ENCODE measurements around the gene PPIL1. TPM values are rescaled to one million over a fixed set of nuclear protein-coding genes. Genes with fewer than 3 reads are reported as not detected.

The PPIL1 gene
- total and polyA plus RNA-seq, 2 of the 8 experiments (the other 6 are each of a cell fraction or from before 2014, with no cell fraction given): 83.7 to 86.5 TPM

- CTCF ChIA-PET (ENCODE audit: partially characterized antibody): interaction anchor here (0.6 to 11.4 kb wide), 13 partner anchors 18 to 201 kb away, joined by 3 to 154 read pairs (median 5); partner anchors contain the start of gene PPIL1
- H2BK20ac ChIP-seq (ENCODE audit: low read length): no peak overlapping the region
- no peak for FAIRE-seq
- TF ChIP-seq ATF3 (IDR thresholded peaks at IDR 0.05; ENCODE audit: insufficient read depth, low read depth, low read length) (no peak), BACH1 (IDR thresholded peaks at IDR 0.05; ENCODE audit: low read length) (no peak), SIX5 (IDR thresholded peaks at IDR 0.05; ENCODE audit: low read depth, low read length) (no peak), EZH2 (IDR thresholded peaks at IDR 0.05; ENCODE audit: low read depth, low read length, severe bottlenecking) (no peak)
These were observed 65.4 kb downstream of the PPIL1 start for GRCh38 chr6:36809156-36809555.

More at GRCh38 chr6:36809156-36809555, 65.4 kb downstream of the PPIL1 start:
- no peak overlapping the region for H2AK5ac ChIP-seq (ENCODE audit: low read depth, low read length)
- H3K56ac ChIP-seq (replicated peaks; ENCODE audit: insufficient read length, low read depth, low read length): no peak overlapping the region
- 90% methylated on average over 6 of the region's 6 CpGs; no CpG with 5 or more reads in 1 of the 2 experiments for WGBS, 2 experiments (ENCODE audit: extremely low coverage in 1 of 2, insufficient coverage in 1 of 2, insufficient read length in 1 of 2, insufficient replicate concordance in 2 of 2, low coverage in 1 of 2, low lambda C conversion rate in 2 of 2, missing lambda C conversion rate in 1 of 2)
- H2BK15ac ChIP-seq (ENCODE audit: low read length): no peak overlapping the region
- no peak overlapping the region for H3K18ac ChIP-seq (ENCODE audit: extremely low read depth, low read length)
- H3K9me3 ChIP-seq (ENCODE audit: insufficient read depth in 2 of 2, low read depth in 1 of 2, low read length in 1 of 2): no peaks in the 10 kb centered on the region
- H3K23me2 ChIP-seq (ENCODE audit: low read depth, low read length): no peaks in the 10 kb centered on the region
- H2BK5ac ChIP-seq (ENCODE audit: low read depth, low read length): no peak overlapping the region
- H3K4ac ChIP-seq (replicated peaks; ENCODE audit: insufficient read length, low read depth, low read length): no peak overlapping the region
- no peak overlapping the region for H4K5ac ChIP-seq (ENCODE audit: insufficient read length, low read depth, low read length)
- H3K27ac ChIP-seq (ENCODE audit: low read depth, low read length): no peak overlapping the region
- H3K4me1 ChIP-seq (replicated peaks in 1 of 4; ENCODE audit: control insufficient read depth in 3 of 4, insufficient read depth in 4 of 4, low read length in 3 of 4): peaks cover 3 to 20% (median 4%) of the 10 kb centered on the region in 4 experiments; a peak in 4 of 7 replicates
- H3K9ac ChIP-seq (replicated peaks in 1 of 4; ENCODE audit: extremely low read depth in 1 of 4, low read depth in 3 of 4, low read length in 3 of 4): no peak overlapping the region
- no peak overlapping the region for H3K23ac ChIP-seq (ENCODE audit: insufficient read length)
- POLR2A ChIA-PET (ENCODE audit: partially characterized antibody): interaction anchor here (1.2 to 3.3 kb wide), 3 partner anchors 15 to 40 kb away, joined by 4 to 12 read pairs (median 4); no protein-coding TSS in a partner anchor
- no peak overlapping the region for H3K4me3 ChIP-seq (ENCODE audit: extremely low read depth in 1 of 4, insufficient read depth in 2 of 4, low read depth in 3 of 4, low read length in 4 of 4)
- H2AFZ ChIP-seq (ENCODE audit: low read length): no peak overlapping the region
- no peaks in the 10 kb centered on the region for H3K79me1 ChIP-seq (ENCODE audit: low read depth, low read length)
- H3K14ac ChIP-seq (ENCODE audit: insufficient read length): no peak overlapping the region
- no peak overlapping the region for H2BK120ac ChIP-seq (replicated peaks; ENCODE audit: low read depth, low read length)
- no peaks in the 10 kb centered on the region for H4K20me1 ChIP-seq (replicated peaks in 1 of 2; ENCODE audit: control insufficient read depth in 1 of 2, insufficient read depth in 2 of 2, low read length in 2 of 2)
- no peak overlapping the region for H4K8ac ChIP-seq (ENCODE audit: extremely low read depth, insufficient read depth, low read length)
- no peak overlapping the region for H2BK12ac ChIP-seq (ENCODE audit: low read depth, low read length)
- no peak overlapping the region for H3K4me2 ChIP-seq (ENCODE audit: insufficient read depth in 1 of 2, low read depth in 2 of 2, low read length in 2 of 2)
- no peak overlapping the region for H4K91ac ChIP-seq (replicated peaks; ENCODE audit: insufficient read length, low read length)
- no peaks in the 10 kb centered on the region; a peak in 2 of 7 replicates for H3K27me3 ChIP-seq (replicated peaks in 1 of 4; ENCODE audit: control insufficient read depth in 3 of 4, extremely low read depth in 1 of 4, insufficient read depth in 3 of 4, low read length in 3 of 4)
- H3K36me3 ChIP-seq (ENCODE audit: control insufficient read depth in 2 of 4, insufficient read depth in 4 of 4, low read length in 3 of 4): no peaks in the 10 kb centered on the region; a peak in 1 of 8 replicates
- no peaks in the 10 kb centered on the region for H3K79me2 ChIP-seq (ENCODE audit: control insufficient read depth in 1 of 2, insufficient read depth in 2 of 2, low read length in 2 of 2)
- no peak for DNase-seq (ENCODE audit: low read depth in 1 of 2, low spot score in 2 of 2)
